A673 (cell line): ENCODE results near the gene PHETA1. TPM values are rescaled to one million over a fixed set of nuclear protein-coding genes. Genes with fewer than 3 reads are reported as not detected.

Experiments
- BruUV-seq: library from RNA; stranded (reverse); fragments of 400-500 nt; replicated peaks from 2 replicates; lab custom pipeline; 2021; lab: Mats Ljungman, UMichigan
- CTCF ChIA-PET: fragments of 300-600 bp; sonication (Branson Sonifier 250); formaldehyde crosslinking; loops from one replicate; lab custom pipeline; 2022; ENCODE audit warnings: antibody characterized with exemption; lab: Charles Lee
- POLR2A ChIA-PET: fragments of 300-600 bp; sonication (Branson Sonifier 250); formaldehyde crosslinking; loops from one replicate; lab custom pipeline; 2022; ENCODE audit warnings: antibody characterized with exemption; ENCODE audit not compliant: low non-redundant PET; lab: Charles Lee
- DNase-seq: peaks from one replicate; pipeline ENCODE4 v3.0.0-alpha.2; 2015; ENCODE audit warnings: low spot score
- H3K27ac ChIP-seq: fragments of 200-600 bp; sonication (generic); 2 replicates; pipeline ENCODE4 v1.5.1; 2016; ENCODE audit warnings: mixed run types, low read depth, mild to moderate bottlenecking, mixed read lengths, antibody characterized with exemption, low read length; ENCODE audit not compliant: poor library complexity, severe bottlenecking
- H3K27me3 ChIP-seq: fragments of 200-600 bp; sonication (generic); replicated peaks from 2 replicates; pipeline ENCODE4 v1.6.1; 2017; ENCODE audit warnings: mixed run types, low read depth, mild to moderate bottlenecking, mixed read lengths, antibody characterized with exemption, low read length; ENCODE audit not compliant: insufficient read depth, poor library complexity
- H3K36me3 ChIP-seq: fragments of 200-600 bp; sonication (generic); 2 replicates; pipeline ENCODE4 v1.6.1; 2016; ENCODE audit warnings: mixed run types, mild to moderate bottlenecking, mixed read lengths, antibody characterized with exemption, low read length; ENCODE audit not compliant: insufficient read depth, poor library complexity, severe bottlenecking
- H3K4me1 ChIP-seq: fragments of 200-600 bp; sonication (generic); 2 replicates; pipeline ENCODE4 v1.6.1; 2017; ENCODE audit warnings: mixed run types, mild to moderate bottlenecking, mixed read lengths, antibody characterized with exemption, low read length; ENCODE audit not compliant: insufficient read depth, poor library complexity, severe bottlenecking
- H3K4me3 ChIP-seq: fragments of 200-600 bp; sonication (generic); 2 replicates; pipeline ENCODE4 v1.5.1; 2016; ENCODE audit warnings: low read depth, mixed run types, mild to moderate bottlenecking, mixed read lengths, low read length; ENCODE audit not compliant: poor library complexity, severe bottlenecking
- H3K9me3 ChIP-seq: fragments of 200-600 bp; sonication (generic); 2 replicates; pipeline ENCODE4 v1.6.1; 2016; ENCODE audit warnings: mixed run types, low read depth, mild to moderate bottlenecking, mixed read lengths, antibody characterized with exemption, low read length; ENCODE audit not compliant: poor library complexity, severe bottlenecking
- CTCF ChIP-seq: fragments of 300-800, 200-600 bp; sonication (generic); conservative IDR thresholded peaks from 2 replicates; pipeline ENCODE4 v1.5.1; 2017; ENCODE audit warnings: low read depth, mild to moderate bottlenecking, antibody characterized with exemption, low read length, moderate library complexity, mixed read lengths
- EZH2 ChIP-seq: fragments of 200-600 bp; sonication (generic); IDR thresholded peaks from 2 replicates; pipeline ENCODE4 v1.6.1; 2017; ENCODE audit warnings: borderline replicate concordance, low read depth, mild to moderate bottlenecking, mixed read lengths, antibody characterized with exemption, low read length; ENCODE audit not compliant: poor library complexity, severe bottlenecking
- intact Hi-C: fragments of 100-400 bp; cut with micrococcal nuclease; formaldehyde crosslinking; loops from one replicate; pipeline ENCODE4 v1.10.0; 2022; ENCODE audit not compliant: unreplicated experiment
- total RNA-seq: library from RNA; stranded (reverse); gene quantifications from 2 replicates; pipeline ENCODE4 v1.2.3, GENCODE V29; 2021

The PHETA1 gene
- total RNA-seq, 1 experiment from 2014 or later, result 5.7 TPM

- Histone ChIP-seq H3K4me1 (no peaks in the 10 kb centered on the region), H3K36me3 (no peaks in the 10 kb centered on the region), H3K27ac (no peak overlapping the region), H3K9me3 (no peaks in the 10 kb centered on the region), H3K4me3 (no peak overlapping the region), H3K27me3 (no peaks in the 10 kb centered on the region)
- intact Hi-C loops, result no loop called here
- TF ChIP-seq EZH2, result no peak
- TF ChIP-seq CTCF, result no peak
- POLR2A ChIA-PET, result no interaction called here
- CTCF ChIA-PET, result no interaction called here
- DNase-seq, result no peak
- no TSS peak for BruUV-seq
Observed at GRCh38 chr12:111359914-111360276, 9.0 kb downstream of the PHETA1 start.

- Histone ChIP-seq H3K4me1 (no peaks in the 10 kb centered on the region), H3K4me3 (no peak overlapping the region), H3K9me3 (no peaks in the 10 kb centered on the region), H3K36me3 (no peaks in the 10 kb centered on the region), H3K27ac (no peak overlapping the region), H3K27me3 (no peaks in the 10 kb centered on the region)
- no TSS peak for BruUV-seq
- TF ChIP-seq CTCF (no peak), EZH2 (no peak)
- DNase-seq, result no peak
- ChIA-PET POLR2A (no interaction called here), CTCF (no interaction called here)
- intact Hi-C loops, result no loop called here
Observed at GRCh38 chr12:111359231-111359913, 9.5 kb downstream of the PHETA1 start.

- TF ChIP-seq EZH2, result no peak
- H3K36me3 ChIP-seq, result no peaks in the 10 kb centered on the region
- H3K27me3 ChIP-seq, result no peaks in the 10 kb centered on the region
- no peak overlapping the region for H3K4me3 ChIP-seq
- ChIA-PET CTCF (no interaction called here), POLR2A (no interaction called here)
- H3K4me1 ChIP-seq, result no peaks in the 10 kb centered on the region
- intact Hi-C loops, result no loop called here
- no TSS peak for BruUV-seq
- DNase-seq, result no peak
- no peaks in the 10 kb centered on the region for H3K9me3 ChIP-seq
- no peak overlapping the region for H3K27ac ChIP-seq
Observed at GRCh38 chr12:111355201-111355925, 13.5 kb downstream of the PHETA1 start.
